GM12891 (cell line): ENCODE results near the gene ZDHHC14.

Source experiments
- PAX5 ChIP-seq: IDR thresholded peaks from 2 replicates; pipeline ENCODE4 v1.6.1; 2011; ENCODE audit warnings: low read length, moderate library complexity, mild to moderate bottlenecking; ENCODE audit not compliant: insufficient read depth, severe bottlenecking
- POLR2A ChIP-seq: IDR thresholded peaks from 2 replicates; pipeline ENCODE4 v1.6.1; 2011; ENCODE audit warnings: low read depth, low read length, control low read depth
- POLR2AphosphoS5 ChIP-seq: IDR thresholded peaks from 2 replicates; pipeline ENCODE4 v1.6.1; 2011; ENCODE audit warnings: low read depth, low read length, control low read depth
- TAF1 ChIP-seq: IDR thresholded peaks from 2 replicates; pipeline ENCODE4 v1.6.1; 2011; ENCODE audit warnings: low read depth, low read length, control low read depth

DNA sequence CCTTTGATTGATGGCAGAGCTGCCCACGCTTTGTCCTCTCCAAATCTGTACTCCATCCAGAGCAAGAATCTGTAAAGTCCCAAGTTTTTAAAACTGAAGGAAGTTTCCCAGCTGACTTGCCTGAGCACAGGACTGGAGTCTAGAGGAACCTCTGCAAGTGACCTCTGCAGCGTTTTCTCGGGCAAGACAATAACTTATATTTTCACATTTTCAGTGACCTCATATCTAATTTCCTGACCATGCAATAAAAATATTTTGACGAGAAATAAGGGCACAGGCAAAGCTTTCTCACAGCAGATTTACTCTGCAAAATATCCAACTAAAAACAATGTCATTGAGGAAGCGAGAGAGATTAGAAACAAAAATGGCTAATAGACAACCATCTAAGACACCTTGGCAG is 256.5 kb downstream of the ZDHHC14 start:
- TF ChIP-seq POLR2A: no peak
- no peak for TF ChIP-seq POLR2AphosphoS5
- TF ChIP-seq TAF1: no peak
- TF ChIP-seq PAX5: no peak
